ENCODE measurements around the gene PDXP. TPM values are rescaled to one million over a fixed set of nuclear protein-coding genes. Genes with fewer than 3 reads are reported as not detected.

Gene PDXP
- total and polyA plus RNA-seq, 9 of the 15 experiments (the other 6 are each of a cell fraction or from before 2014, with no cell fraction given), result 7.9 to 54.2 (median 38.8) TPM

DNA sequence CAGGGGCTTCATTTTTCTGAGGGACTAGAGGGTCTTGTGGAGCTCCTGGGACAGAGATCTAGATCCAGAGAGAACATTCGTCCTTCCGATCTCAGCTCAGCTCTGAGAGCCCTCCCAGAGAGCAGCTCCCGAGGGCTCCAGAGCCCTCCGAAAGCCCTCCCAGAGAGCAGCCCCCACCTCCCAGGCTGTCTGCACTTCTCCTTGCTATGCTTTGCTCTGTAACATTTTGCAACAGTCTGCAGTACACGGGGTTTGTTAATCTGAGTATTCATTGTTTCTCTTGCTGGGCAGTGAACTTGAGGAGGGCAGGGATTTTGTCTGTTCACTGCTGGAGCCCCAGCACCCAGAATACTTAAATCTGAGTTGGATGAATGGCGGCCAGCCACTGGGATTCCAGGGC, 47.3 kb upstream of the PDXP start (continued):
- TF ChIP-seq, protein P1, sequence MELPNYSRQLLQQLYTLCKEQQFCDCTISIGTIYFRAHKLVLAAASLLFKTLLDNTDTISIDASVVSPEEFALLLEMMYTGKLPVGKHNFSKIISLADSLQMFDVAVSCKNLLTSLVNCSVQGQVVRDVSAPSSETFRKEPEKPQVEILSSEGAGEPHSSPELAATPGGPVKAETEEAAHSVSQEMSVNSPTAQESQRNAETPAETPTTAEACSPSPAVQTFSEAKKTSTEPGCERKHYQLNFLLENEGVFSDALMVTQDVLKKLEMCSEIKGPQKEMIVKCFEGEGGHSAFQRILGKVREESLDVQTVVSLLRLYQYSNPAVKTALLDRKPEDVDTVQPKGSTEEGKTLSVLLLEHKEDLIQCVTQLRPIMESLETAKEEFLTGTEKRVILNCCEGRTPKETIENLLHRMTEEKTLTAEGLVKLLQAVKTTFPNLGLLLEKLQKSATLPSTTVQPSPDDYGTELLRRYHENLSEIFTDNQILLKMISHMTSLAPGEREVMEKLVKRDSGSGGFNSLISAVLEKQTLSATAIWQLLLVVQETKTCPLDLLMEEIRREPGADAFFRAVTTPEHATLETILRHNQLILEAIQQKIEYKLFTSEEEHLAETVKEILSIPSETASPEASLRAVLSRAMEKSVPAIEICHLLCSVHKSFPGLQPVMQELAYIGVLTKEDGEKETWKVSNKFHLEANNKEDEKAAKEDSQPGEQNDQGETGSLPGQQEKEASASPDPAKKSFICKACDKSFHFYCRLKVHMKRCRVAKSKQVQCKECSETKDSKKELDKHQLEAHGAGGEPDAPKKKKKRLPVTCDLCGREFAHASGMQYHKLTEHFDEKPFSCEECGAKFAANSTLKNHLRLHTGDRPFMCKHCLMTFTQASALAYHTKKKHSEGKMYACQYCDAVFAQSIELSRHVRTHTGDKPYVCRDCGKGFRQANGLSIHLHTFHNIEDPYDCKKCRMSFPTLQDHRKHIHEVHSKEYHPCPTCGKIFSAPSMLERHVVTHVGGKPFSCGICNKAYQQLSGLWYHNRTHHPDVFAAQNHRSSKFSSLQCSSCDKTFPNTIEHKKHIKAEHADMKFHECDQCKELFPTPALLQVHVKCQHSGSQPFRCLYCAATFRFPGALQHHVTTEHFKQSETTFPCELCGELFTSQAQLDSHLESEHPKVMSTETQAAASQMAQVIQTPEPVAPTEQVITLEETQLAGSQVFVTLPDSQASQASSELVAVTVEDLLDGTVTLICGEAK (IDR thresholded peaks at IDR 0.05), result no peak
- TF ChIP-seq, protein P1 (CRISPR knock-in tag; IDR thresholded peaks at IDR 0.05), result no peak
- TF ChIP-seq FOS (IDR thresholded peaks at IDR 0.05; ENCODE audit: extremely low read depth, insufficient read length), result no peak
- TF ChIP-seq, protein P2, sequence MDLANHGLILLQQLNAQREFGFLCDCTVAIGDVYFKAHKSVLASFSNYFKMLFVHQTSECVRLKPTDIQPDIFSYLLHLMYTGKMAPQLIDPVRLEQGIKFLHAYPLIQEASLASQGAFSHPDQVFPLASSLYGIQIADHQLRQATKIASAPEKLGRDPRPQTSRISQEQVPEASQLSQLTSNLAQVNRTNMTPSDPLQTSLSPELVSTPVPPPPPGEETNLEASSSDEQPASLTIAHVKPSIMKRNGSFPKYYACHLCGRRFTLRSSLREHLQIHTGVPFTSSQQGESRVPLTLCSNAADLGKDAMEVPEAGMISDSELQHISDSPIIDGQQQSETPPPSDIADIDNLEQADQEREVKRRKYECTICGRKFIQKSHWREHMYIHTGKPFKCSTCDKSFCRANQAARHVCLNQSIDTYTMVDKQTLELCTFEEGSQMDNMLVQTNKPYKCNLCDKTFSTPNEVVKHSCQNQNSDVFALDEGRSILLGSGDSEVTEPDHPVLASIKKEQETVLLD (IDR thresholded peaks at IDR 0.05), result no peak
- TF ChIP-seq ZBTB33 (CRISPR knock-in tag; IDR thresholded peaks at IDR 0.05), result no peak
- TF ChIP-seq ZC3H8 (IDR thresholded peaks at IDR 0.05), result no peak
- no peak for TF ChIP-seq MTA3 (IDR thresholded peaks at IDR 0.05; ENCODE audit: borderline replicate concordance)
